ENCODE data around the gene CCDC91. TPM values are rescaled to one million over a fixed set of nuclear protein-coding genes. Genes with fewer than 3 reads are reported as not detected.
"Not testable (repeated sequence)": the region's sequence is repeated elsewhere in the genome, so short reads cannot be mapped to it uniquely, and the experiment has no call there.

Gene CCDC91
- total and polyA plus RNA-seq, 2 donors (not counting 1 experiment from before 2014, with no cell fraction given): 23.9 to 47.6 TPM

- Histone ChIP-seq H3K4me2 (ENCODE audit: extremely low read depth, insufficient read depth, low read length) (no peak overlapping the region), H3K9me3 (ENCODE audit: control insufficient read depth, insufficient read depth, low read depth, low read length) (no peaks in the 10 kb centered on the region), H2AFZ (ENCODE audit: low read length) (no peak overlapping the region), H3K79me2 (ENCODE audit: control insufficient read depth, insufficient read depth, low read length) (no peaks in the 10 kb centered on the region), H3K4me1 (ENCODE audit: control insufficient read depth, extremely low read depth, insufficient read depth, low read length) (no peaks in the 10 kb centered on the region), H3K4me3 (replicated peaks in 1 of 4; ENCODE audit: control extremely low read depth in 1 of 4, insufficient read depth in 1 of 4, low read depth in 3 of 4, low read length in 4 of 4) (no peak overlapping the region), H3K9ac (ENCODE audit: insufficient read depth, low read length) (no peak overlapping the region), H3K27me3 (ENCODE audit: control insufficient read depth, insufficient read depth, low read length) (no peaks in the 10 kb centered on the region), H3K27ac (ENCODE audit: insufficient read depth, low read length) (no peak overlapping the region), H3K36me3 (ENCODE audit: control insufficient read depth, insufficient read depth, low read length) (no peaks in the 10 kb centered on the region), H4K20me1 (ENCODE audit: control insufficient read depth, extremely low read depth, insufficient read depth, low read length) (no peaks in the 10 kb centered on the region)
- DNase-seq (ENCODE audit: low read depth in 2 of 2): peak; percentile 21 to 70
- TF ChIP-seq EZH2 (IDR thresholded peaks at IDR 0.05; ENCODE audit: low read length, missing control alignments) (no peak), CTCF (conservative IDR thresholded peaks at IDR 0.05 in 1 of 2, IDR thresholded peaks at IDR 0.05 in 1 of 2; ENCODE audit: low read depth in 1 of 2, low read length in 2 of 2) (no peak)
Observed at GRCh38 chr12:28374556-28374955, 184.3 kb downstream of the CCDC91 start.

- DNase-seq (ENCODE audit: low read depth in 2 of 2): peak; percentile 11 to 96
- Histone ChIP-seq H3K4me1 (ENCODE audit: control insufficient read depth, extremely low read depth, insufficient read depth, low read length) (no peaks in the 10 kb centered on the region), H3K4me2 (ENCODE audit: extremely low read depth, insufficient read depth, low read length) (no peak overlapping the region), H4K20me1 (ENCODE audit: control insufficient read depth, extremely low read depth, insufficient read depth, low read length) (no peaks in the 10 kb centered on the region), H2AFZ (ENCODE audit: low read length) (no peak overlapping the region), H3K36me3 (ENCODE audit: control insufficient read depth, insufficient read depth, low read length) (no peaks in the 10 kb centered on the region), H3K4me3 (replicated peaks in 1 of 4; ENCODE audit: control extremely low read depth in 1 of 4, insufficient read depth in 1 of 4, low read depth in 3 of 4, low read length in 4 of 4) (no peak overlapping the region), H3K27me3 (ENCODE audit: control insufficient read depth, insufficient read depth, low read length) (no peaks in the 10 kb centered on the region), H3K79me2 (ENCODE audit: control insufficient read depth, insufficient read depth, low read length) (no peaks in the 10 kb centered on the region), H3K9me3 (ENCODE audit: control insufficient read depth, insufficient read depth, low read depth, low read length) (no peaks in the 10 kb centered on the region), H3K27ac (ENCODE audit: insufficient read depth, low read length) (no peak overlapping the region), H3K9ac (ENCODE audit: insufficient read depth, low read length) (no peak overlapping the region)
- TF ChIP-seq CTCF (conservative IDR thresholded peaks at IDR 0.05 in 1 of 2, IDR thresholded peaks at IDR 0.05 in 1 of 2; ENCODE audit: low read depth in 1 of 2, low read length in 2 of 2): no peak
Observed at GRCh38 chr12:28378736-28379135, 188.5 kb downstream of the CCDC91 start.

- not testable (repeated sequence) for H3K36me3 ChIP-seq (ENCODE audit: control insufficient read depth, insufficient read depth, low read length); H3K9me3 ChIP-seq (ENCODE audit: control insufficient read depth, insufficient read depth, low read depth, low read length); H3K27me3 ChIP-seq (ENCODE audit: control insufficient read depth, insufficient read depth, low read length); H2AFZ ChIP-seq (ENCODE audit: low read length); H3K27ac ChIP-seq (ENCODE audit: insufficient read depth, low read length); H3K4me2 ChIP-seq (ENCODE audit: extremely low read depth, insufficient read depth, low read length); H3K4me1 ChIP-seq (ENCODE audit: control insufficient read depth, extremely low read depth, insufficient read depth, low read length); H3K4me3 ChIP-seq (replicated peaks in 1 of 4; ENCODE audit: control extremely low read depth in 1 of 4, insufficient read depth in 1 of 4, low read depth in 3 of 4, low read length in 4 of 4); H4K20me1 ChIP-seq (ENCODE audit: control insufficient read depth, extremely low read depth, insufficient read depth, low read length); H3K79me2 ChIP-seq (ENCODE audit: control insufficient read depth, insufficient read depth, low read length); H3K9ac ChIP-seq (ENCODE audit: insufficient read depth, low read length)
- DNase-seq (ENCODE audit: low read depth in 2 of 2): peak; percentile 15 to 26
Observed at GRCh38 chr12:28379779-28380178, 189.5 kb downstream of the CCDC91 start.

Data from fibroblast of lung (primary cell).